Mesothelial cell of epicardium (in vitro differentiated cells): ENCODE data around the gene OPN5. TPM values are rescaled to one million over a fixed set of nuclear protein-coding genes. Genes with fewer than 3 reads are reported as not detected.

Source experiments
- DNase-seq, 2 experiments: peaks; one replicate each; pipeline ENCODE4 v3.0.0; 2021; ENCODE audit warnings: low spot score in 2 of 2; ENCODE audit not compliant: unreplicated experiment in 2 of 2
- H3K27ac Mint-ChIP-seq: 2 replicates; pipeline ENCODE4 v1.8.0; 2021; ENCODE audit warnings: mixed read lengths
- H3K27me3 Mint-ChIP-seq: 2 replicates; pipeline ENCODE4 v1.8.0; 2021; ENCODE audit warnings: low read depth, mixed read lengths
- H3K36me3 Mint-ChIP-seq: 2 replicates; pipeline ENCODE4 v1.8.0; 2021; ENCODE audit warnings: mixed read lengths
- H3K4me1 Mint-ChIP-seq: 2 replicates; pipeline ENCODE4 v1.8.0; 2021; ENCODE audit warnings: mixed read lengths
- H3K4me3 Mint-ChIP-seq: 2 replicates; pipeline ENCODE4 v1.8.0; 2021; ENCODE audit warnings: mild to moderate bottlenecking, moderate library complexity, mixed read lengths
- H3K9me3 Mint-ChIP-seq: 2 replicates; pipeline ENCODE4 v1.8.0; 2021; ENCODE audit warnings: mixed read lengths
- total RNA-seq: library from RNA; stranded (reverse); gene quantifications from 3 replicates; pipeline ENCODE4 v1.2.1, GENCODE V29; 2021
- TF ChIP-seq, protein P1 (sequence below): fragments of 200-600 bp; sonication (generic); IDR thresholded peaks from one replicate; pipeline ENCODE4 v1.5.0; 2021; ENCODE audit warnings: antibody characterized with exemption; ENCODE audit not compliant: unreplicated experiment

OPN5 gene, protein sequence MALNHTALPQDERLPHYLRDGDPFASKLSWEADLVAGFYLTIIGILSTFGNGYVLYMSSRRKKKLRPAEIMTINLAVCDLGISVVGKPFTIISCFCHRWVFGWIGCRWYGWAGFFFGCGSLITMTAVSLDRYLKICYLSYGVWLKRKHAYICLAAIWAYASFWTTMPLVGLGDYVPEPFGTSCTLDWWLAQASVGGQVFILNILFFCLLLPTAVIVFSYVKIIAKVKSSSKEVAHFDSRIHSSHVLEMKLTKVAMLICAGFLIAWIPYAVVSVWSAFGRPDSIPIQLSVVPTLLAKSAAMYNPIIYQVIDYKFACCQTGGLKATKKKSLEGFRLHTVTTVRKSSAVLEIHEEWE
- not detected in 3 replicates for total RNA-seq

DNA sequence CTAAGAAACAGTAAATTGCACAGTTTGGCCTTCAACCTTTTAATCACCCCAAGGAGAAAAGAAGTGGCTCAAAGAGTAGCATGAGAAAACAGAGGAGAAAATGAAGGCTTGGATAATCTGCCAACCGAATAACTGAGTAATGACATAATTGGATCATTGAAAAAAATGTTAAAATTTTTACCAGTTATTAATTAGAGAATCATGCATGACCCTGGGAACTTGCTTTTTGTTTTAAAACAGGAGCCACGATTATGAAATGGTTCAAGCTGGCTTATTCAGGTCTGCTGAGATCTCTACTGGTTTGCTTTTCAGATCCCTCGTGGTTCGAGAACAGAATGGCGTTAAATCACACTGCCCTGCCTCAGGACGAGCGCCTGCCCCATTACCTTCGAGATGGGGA is at the start of gene OPN5:
OPN5 (plus strand) TSS at position 301 of the 400 bp plus-strand sequence; CDS start at position 336, 35 bp downstream.
- peaks cover 5% of the 10 kb centered on the region for H3K27me3 Mint-ChIP-seq
- no peaks in the 10 kb centered on the region for H3K9me3 Mint-ChIP-seq
- H3K36me3 Mint-ChIP-seq: no peaks in the 10 kb centered on the region
- peaks cover 10% of the 10 kb centered on the region for H3K4me1 Mint-ChIP-seq
- H3K4me3 Mint-ChIP-seq: no peak within 1 kb of the TSS
- no peak for DNase-seq
- TF ChIP-seq, protein P1, sequence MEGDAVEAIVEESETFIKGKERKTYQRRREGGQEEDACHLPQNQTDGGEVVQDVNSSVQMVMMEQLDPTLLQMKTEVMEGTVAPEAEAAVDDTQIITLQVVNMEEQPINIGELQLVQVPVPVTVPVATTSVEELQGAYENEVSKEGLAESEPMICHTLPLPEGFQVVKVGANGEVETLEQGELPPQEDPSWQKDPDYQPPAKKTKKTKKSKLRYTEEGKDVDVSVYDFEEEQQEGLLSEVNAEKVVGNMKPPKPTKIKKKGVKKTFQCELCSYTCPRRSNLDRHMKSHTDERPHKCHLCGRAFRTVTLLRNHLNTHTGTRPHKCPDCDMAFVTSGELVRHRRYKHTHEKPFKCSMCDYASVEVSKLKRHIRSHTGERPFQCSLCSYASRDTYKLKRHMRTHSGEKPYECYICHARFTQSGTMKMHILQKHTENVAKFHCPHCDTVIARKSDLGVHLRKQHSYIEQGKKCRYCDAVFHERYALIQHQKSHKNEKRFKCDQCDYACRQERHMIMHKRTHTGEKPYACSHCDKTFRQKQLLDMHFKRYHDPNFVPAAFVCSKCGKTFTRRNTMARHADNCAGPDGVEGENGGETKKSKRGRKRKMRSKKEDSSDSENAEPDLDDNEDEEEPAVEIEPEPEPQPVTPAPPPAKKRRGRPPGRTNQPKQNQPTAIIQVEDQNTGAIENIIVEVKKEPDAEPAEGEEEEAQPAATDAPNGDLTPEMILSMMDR: no peak
- no peak within 1 kb of the TSS for H3K27ac Mint-ChIP-seq

DNA sequence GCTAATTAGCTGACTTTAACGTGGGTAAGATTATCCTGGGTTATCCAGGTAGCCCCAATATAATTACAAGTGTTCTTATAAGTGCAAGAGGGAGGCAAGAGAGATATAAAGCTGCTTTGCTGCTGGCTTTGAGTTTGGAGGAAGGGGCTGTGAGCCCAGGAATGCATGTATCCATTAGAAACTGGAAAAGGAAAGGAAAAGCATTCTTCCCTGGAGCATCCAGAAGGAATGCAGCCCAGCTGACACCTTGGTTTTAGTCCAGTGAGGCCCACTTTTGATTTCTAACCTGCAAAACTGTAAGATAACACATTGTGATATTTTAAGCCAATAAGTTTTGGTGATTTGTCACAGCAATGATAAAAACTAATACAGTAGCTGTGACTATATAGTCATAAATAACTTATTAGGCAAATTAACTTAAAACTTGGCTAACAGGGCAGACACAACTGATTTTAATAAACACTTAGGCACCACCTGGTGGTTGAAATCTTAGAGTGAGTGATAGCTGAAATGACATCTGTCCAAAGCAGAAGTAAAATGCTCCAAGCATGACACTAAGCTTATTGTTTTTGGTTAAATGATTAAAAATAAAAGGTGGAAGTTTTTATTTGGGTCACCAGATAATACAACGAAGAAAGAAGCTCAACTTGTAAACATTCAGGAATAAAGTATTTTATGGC is 47.8 kb upstream of the OPN5 start:
- Mint-ChIP-seq H3K27ac (no peak overlapping the region), H3K4me3 (no peak overlapping the region), H3K4me1 (no peaks in the 10 kb centered on the region), H3K27me3 (no peaks in the 10 kb centered on the region), H3K36me3 (no peaks in the 10 kb centered on the region), H3K9me3 (no peaks in the 10 kb centered on the region)
- TF ChIP-seq, protein P1: no peak
- no peak for DNase-seq

GRCh38 chr6:47734831-47735481 is 46.9 kb upstream of the OPN5 start:
- no peaks in the 10 kb centered on the region for H3K27me3 Mint-ChIP-seq
- H3K36me3 Mint-ChIP-seq: no peaks in the 10 kb centered on the region
- H3K9me3 Mint-ChIP-seq: no peaks in the 10 kb centered on the region
- no peak overlapping the region for H3K4me3 Mint-ChIP-seq
- no peak for DNase-seq
- TF ChIP-seq, protein P1: no peak
- no peaks in the 10 kb centered on the region for H3K4me1 Mint-ChIP-seq
- H3K27ac Mint-ChIP-seq: no peak overlapping the region

DNA sequence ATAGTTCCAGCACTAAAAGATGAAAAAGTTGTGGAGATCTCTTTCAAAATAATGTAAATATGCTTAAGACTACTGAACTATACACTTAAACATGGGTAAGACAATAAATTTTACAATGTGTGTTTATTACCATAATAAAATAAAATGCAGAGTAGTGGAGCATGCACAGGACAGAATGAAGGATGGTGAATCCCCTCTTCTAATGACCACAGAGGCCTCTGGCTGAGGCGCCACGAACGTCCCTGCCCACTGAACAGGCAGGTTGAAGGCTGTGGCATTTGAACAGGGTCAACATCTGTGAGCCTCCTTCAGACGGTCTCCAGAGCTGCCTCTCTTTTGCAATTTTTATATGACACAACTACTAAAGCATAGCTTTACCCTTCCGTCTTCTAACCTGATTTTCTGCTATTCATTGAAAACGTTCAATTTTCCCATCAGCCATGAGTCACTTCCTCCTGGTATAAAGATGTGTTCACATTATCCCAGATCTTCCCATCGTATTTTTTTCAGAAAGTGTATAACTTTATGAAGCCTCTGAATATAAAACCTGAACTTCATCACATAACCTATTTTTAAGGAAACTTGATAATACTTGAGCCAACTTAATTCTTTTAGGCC is 45.6 kb upstream of the OPN5 start:
- no peak for DNase-seq
- Mint-ChIP-seq H3K4me3 (no peak overlapping the region), H3K27me3 (no peaks in the 10 kb centered on the region), H3K9me3 (no peaks in the 10 kb centered on the region), H3K36me3 (no peaks in the 10 kb centered on the region), H3K27ac (no peak overlapping the region), H3K4me1 (no peaks in the 10 kb centered on the region)
- TF ChIP-seq, protein P1: no peak

DNA sequence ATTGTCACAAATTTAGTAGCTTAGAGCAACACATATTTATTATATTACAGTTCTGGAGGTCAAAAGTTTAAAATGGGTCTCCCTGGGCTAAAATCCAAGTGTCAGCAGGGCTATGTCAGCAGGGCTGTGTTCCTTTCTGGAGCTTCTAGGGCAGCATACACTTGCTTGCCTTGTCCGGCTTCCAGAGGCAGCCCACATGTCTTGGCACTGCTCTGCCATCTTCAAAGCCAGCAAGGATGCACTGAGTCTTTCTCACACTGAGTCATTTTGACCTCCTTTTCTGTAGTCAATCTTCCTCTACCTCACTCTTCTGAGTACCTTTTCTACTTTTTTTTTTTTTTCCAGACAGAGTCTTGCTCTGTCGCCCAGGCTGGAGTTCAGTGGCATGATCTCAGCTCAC is 44.4 kb upstream of the OPN5 start:
- TF ChIP-seq, protein P1: no peak
- Mint-ChIP-seq H3K4me3 (no peak overlapping the region), H3K9me3 (no peaks in the 10 kb centered on the region), H3K27ac (no peak overlapping the region), H3K36me3 (no peaks in the 10 kb centered on the region), H3K4me1 (no peaks in the 10 kb centered on the region), H3K27me3 (no peaks in the 10 kb centered on the region)
- DNase-seq: no peak
